MG63 (cell line): ENCODE measurements around the gene MYL9. TPM values are rescaled to one million over a fixed set of nuclear protein-coding genes. Genes with fewer than 3 reads are reported as not detected.

Source experiments
- DNase-seq: peaks from one replicate; pipeline ENCODE4 v3.0.0-alpha.2; 2020
- H3K27me3 ChIP-seq: fragments of 250-450 bp; sonication (Bioruptor Pico); 2 replicates; pipeline ENCODE4 v1.5.1; 2020; ENCODE audit warnings: mild to moderate bottlenecking, moderate library complexity
- H3K36me3 ChIP-seq: fragments of 250-450 bp; sonication (Bioruptor Pico); 2 replicates; pipeline ENCODE4 v1.5.1; 2020; ENCODE audit warnings: mild to moderate bottlenecking, moderate library complexity
- H3K4me3 ChIP-seq: fragments of 250-450 bp; sonication (Bioruptor Pico); 2 replicates; pipeline ENCODE4 v1.5.1; 2020; ENCODE audit warnings: mild to moderate bottlenecking, moderate library complexity
- H3K9me3 ChIP-seq: fragments of 250-450 bp; sonication (Bioruptor Pico); 2 replicates; pipeline ENCODE4 v1.5.1; 2020; ENCODE audit warnings: mild to moderate bottlenecking, moderate library complexity
- total RNA-seq: library from RNA; depleted of rRNA; stranded (reverse); fragments of >200 nt; shearing (Covaris generic); gene quantifications from 2 replicates; pipeline ENCODE4 v1.2.3, GENCODE V29; 2014; ENCODE audit warnings: low replicate concordance; rRNA removed

The MYL9 gene
- total RNA-seq, 1 experiment from 2014 or later, result 1.3 TPM

GRCh38 chr20:36587388-36588070 lies 46.2 kb downstream of the MYL9 start:
- Histone ChIP-seq H3K27me3 (no peaks in the 10 kb centered on the region), H3K4me3 (no peak overlapping the region), H3K36me3 (peaks cover 28% of the 10 kb centered on the region), H3K9me3 (peaks cover 2% of the 10 kb centered on the region; the same call in 1 of the 2 replicates)
- no peak for DNase-seq

- DNase-seq, result no peak
- no peaks in the 10 kb centered on the region for H3K27me3 ChIP-seq
- H3K9me3 ChIP-seq, result peaks cover 2% of the 10 kb centered on the region; the same call in 1 of the 2 replicates
- H3K4me3 ChIP-seq, result no peak overlapping the region
- peaks cover 17% of the 10 kb centered on the region for H3K36me3 ChIP-seq
These were observed 50.0 kb downstream of the MYL9 start for GRCh38 chr20:36591281-36591680.

GRCh38 chr20:36591854-36592641 lies 50.7 kb downstream of the MYL9 start:
- no peak overlapping the region for H3K4me3 ChIP-seq
- peaks cover 17% of the 10 kb centered on the region for H3K36me3 ChIP-seq
- no peaks in the 10 kb centered on the region for H3K27me3 ChIP-seq
- peaks cover 2% of the 10 kb centered on the region; the same call in 1 of the 2 replicates for H3K9me3 ChIP-seq
- DNase-seq, result no peak

- Histone ChIP-seq H3K4me3 (no peak overlapping the region), H3K27me3 (no peaks in the 10 kb centered on the region), H3K9me3 (peaks cover 2% of the 10 kb centered on the region; the same call in 1 of the 2 replicates), H3K36me3 (peaks cover 15% of the 10 kb centered on the region)
- no peak for DNase-seq
These were observed 52.1 kb downstream of the MYL9 start for GRCh38 chr20:36593347-36593929.

GRCh38 chr20:36599912-36600345 lies 58.6 kb downstream of the MYL9 start:
- Histone ChIP-seq H3K4me3 (no peak overlapping the region), H3K9me3 (no peaks in the 10 kb centered on the region), H3K36me3 (no peaks in the 10 kb centered on the region; the same call in 1 of the 2 replicates), H3K27me3 (0 out of 2 replicates have a peak, but pooled peaks cover 3% of the 10 kb centered on the region)
- no peak for DNase-seq

Other genes starting within 250 kb of the MYL9 start
- gene DLGAP4, start 235.2 kb upstream of the MYL9 start, total RNA-seq, result 0.57 and 12.0 TPM in 2 replicates
- gene TGIF2, start 32.1 kb downstream of the MYL9 start, total RNA-seq, result 16.3 and 18.5 TPM in 2 replicates
- gene RAB5IF, start 64.3 kb downstream of the MYL9 start, total RNA-seq, result 259 and 278 TPM in 2 replicates
- gene SLA2, start 104.7 kb downstream of the MYL9 start, total RNA-seq, result not detected in 2 replicates
- gene NDRG3, start 204.6 kb downstream of the MYL9 start, total RNA-seq, result 56.3 and 59.5 TPM in 2 replicates
- 36.0 and 52.2 TPM in 2 replicates for gene DSN1, start 232.2 kb downstream of the MYL9 start, total RNA-seq